SKM-1 (cell line): ENCODE results near the gene RGS16.
A peak's percentile ranks its signal among the peaks of the same experiment; 100 is the strongest.

Experiments
- DNase-seq: peaks from one replicate; lab custom pipeline; 2025; ENCODE audit not compliant: unreplicated experiment; lab: John Stamatoyannopoulos, UW

The RGS16 gene, protein sequence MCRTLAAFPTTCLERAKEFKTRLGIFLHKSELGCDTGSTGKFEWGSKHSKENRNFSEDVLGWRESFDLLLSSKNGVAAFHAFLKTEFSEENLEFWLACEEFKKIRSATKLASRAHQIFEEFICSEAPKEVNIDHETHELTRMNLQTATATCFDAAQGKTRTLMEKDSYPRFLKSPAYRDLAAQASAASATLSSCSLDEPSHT

DNA sequence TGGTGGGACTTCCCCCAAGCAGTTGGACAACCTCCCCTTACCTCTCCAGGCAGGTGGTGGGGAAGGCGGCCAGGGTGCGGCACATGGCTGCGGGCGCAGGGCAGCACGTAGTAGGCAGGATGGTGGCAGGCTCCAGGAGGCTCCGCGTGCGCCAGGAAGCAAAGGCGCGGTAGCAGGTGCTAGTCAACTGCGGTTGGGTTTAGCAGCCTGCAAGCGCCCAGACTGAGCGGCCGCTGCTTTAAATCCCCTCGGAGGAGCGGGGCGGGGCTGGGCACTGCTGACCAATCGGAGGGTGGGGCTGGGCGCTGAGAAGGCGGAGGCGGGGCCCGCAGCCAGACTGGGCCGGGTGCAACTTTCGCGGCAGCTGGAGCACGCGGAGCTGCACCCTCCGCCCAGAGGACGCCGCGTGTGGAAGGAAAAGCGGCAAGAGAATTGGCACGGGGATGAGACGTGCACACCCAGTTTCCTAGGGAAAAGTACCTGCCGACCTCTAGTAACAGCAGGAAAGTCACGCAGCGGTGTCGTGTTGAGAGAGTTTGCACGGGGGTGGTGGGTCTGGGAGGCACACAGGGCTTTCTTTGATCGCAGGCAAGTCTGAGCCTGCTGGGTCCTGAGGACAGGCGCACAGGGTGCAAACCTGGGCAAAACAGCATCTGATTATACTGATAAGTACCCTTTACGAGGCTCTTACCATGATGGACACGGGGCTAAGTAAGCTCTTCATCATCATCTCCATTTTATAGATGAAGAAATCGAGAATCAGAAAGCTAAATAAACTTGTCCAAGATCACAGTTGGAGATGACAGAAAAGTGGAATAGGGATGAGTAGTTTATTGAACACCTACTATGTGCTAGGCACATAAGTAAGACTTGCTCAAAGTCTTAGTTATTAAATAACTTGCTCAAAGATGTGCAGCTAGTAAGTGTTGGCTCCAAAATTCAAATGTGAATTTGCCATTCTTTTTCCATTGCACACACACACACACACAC is at the start of gene RGS16:
Gene RGS16 (minus strand): TSS at position 215 of the 990 bp plus-strand sequence. CDS start 130 bp downstream, at position 85.
- DNase-seq: peak; percentile 96

GRCh38 chr1:182653986-182654385 is 49.8 kb upstream of the RGS16 start:
- no peak for DNase-seq

DNA sequence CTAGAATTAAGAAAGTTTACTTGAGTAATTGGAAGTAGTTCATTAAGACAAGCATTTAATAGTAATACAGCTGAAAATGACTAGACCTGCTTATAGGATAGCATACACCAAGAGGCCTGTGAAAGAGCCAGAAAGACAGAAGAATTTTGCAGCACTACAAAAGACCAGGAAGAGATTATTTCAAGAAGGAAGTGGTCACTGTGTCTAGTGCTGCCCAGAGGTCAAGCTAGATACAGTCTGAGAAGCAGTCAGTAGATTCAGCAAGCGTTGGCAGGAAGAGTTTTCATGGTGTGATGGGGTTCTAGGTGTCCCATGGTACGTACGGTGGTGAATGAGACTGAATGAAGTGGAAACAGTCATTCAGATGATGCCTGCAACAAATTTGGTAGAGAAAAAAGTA is 48.7 kb upstream of the RGS16 start:
- peak; percentile 88 for DNase-seq

- no peak for DNase-seq
Observed at GRCh38 chr1:182651339-182651724, 47.1 kb upstream of the RGS16 start.

GRCh38 chr1:182650678-182651338 is 46.6 kb upstream of the RGS16 start:
- no peak for DNase-seq

- no peak for DNase-seq
Observed at GRCh38 chr1:182649041-182649440, 44.9 kb upstream of the RGS16 start.

DNA sequence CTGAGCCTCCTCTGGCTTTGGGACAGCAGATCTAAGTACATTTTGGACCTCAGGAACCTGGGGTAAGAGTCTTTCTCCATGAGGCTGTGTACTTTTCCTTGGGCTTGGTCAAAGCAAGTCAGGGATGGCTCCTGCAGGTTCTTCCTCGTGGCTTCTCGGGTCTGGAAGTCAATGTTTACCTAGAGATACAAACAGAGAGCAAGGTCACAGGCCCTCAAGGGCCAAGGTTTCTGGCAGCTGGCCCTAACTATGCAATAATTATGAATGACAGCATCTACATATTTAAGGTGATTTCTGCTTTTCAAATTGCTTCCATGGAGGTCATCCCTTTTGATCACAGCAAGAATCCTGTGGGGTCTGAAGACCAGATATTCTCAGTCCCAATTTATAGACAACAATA is 42.5 kb upstream of the RGS16 start:
- no peak for DNase-seq

GRCh38 chr1:182644886-182645285 is 40.7 kb upstream of the RGS16 start:
- no peak for DNase-seq

DNA sequence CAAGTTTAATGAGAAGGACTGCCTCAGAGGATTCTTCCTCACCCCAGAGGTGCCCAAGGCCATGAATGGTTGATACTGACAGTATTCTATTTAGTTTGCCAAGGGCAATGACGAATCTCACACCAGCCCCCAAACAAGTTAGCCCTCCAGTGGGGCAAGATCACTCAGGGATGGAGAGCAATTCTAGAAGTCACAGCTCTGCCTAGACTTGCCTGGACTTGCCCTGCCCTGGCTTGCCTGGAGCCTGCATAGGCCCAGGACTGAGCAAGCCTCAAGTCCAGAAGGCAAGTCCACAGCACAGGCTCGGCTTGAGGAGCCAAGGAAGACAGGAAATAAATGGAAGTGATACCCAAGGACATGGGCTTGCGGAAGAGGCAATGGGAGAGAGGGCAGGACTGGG is 39.5 kb upstream of the RGS16 start:
- no peak for DNase-seq

DNA sequence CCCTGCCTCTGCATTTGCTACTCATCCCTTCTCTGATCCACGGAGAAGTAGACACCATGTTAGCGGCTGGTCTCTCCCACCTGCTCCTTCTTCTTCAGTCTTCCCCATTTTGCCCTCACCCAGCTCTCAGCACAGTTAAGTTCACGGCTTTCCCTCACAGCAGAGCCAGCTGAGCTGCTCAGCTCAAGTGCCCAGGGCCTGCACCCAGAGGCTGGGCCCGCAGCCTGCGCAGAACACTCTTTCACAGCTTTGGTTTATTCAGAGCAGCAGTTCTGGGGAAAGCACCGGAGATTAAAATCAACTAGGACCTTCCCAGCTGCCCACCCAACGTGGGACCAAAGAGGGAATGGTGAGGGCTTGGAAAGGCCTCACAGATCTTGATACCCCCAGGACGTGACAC is 38.3 kb upstream of the RGS16 start:
- DNase-seq: no peak

DNA sequence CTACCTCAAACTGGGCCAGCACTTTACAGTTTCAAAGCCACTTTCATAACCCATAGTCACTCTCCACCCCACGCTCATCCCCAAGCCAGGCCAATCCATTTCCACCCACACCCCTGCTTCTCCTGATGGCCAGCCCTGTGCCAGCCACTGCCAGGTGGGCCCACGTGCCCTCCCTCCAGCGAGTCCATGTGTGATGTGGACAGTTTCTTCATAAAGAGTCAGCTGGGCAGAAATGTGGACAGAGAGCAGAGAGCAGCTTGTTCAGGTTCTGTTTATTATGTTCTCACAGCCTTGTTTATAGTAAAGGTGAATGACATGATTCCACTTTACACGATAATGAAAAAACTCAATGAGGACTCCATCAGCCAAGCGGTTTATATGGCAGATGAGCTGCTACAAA is 37.4 kb upstream of the RGS16 start:
- DNase-seq: no peak

- no peak for DNase-seq
Observed at GRCh38 chr1:182639330-182639729, 35.1 kb upstream of the RGS16 start.

DNA sequence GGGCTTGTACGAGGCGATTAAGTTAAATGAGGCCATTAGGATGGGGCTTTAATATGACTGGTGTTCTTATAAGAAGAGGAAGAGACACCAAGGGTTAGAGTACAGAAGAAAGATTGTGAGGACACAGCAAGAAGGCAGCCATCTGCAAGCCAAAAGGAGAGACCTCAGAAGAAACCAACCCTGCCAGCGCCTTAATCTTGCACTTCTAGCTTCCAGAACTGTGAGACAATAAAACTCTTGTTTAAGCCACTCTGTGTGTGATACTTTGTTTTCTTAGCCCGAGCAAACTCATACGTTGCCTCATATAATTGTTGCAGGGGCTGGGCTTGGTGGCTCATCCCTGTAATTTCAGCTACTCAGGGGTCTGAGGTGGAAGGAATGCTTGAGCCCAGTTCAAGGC is 33.6 kb upstream of the RGS16 start:
- DNase-seq: no peak

DNA sequence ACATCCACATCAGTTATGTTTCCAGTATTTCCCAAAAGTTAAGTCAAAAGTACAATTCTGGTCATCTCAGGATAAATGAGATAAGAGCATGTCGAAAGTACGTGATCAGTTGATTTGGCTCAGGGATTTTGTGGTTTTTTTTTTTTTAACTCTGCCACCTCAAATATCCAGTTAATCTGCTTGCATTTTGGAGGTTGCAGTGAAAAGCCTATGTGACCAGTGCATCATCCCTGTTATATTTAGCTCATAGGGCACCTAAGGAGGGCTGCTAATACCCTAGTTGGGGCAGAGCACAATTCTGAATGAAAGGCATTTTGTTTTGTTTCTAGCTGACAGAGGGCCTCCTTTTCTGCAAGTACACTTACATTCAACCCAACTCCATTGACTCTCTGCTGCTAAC is 31.7 kb upstream of the RGS16 start:
- no peak for DNase-seq

GRCh38 chr1:182634306-182635072 is 30.3 kb upstream of the RGS16 start:
- no peak for DNase-seq

- DNase-seq: no peak
Observed at GRCh38 chr1:182633657-182634281, 29.6 kb upstream of the RGS16 start.

- no peak for DNase-seq
Observed at GRCh38 chr1:182633031-182633430, 28.8 kb upstream of the RGS16 start.

DNA sequence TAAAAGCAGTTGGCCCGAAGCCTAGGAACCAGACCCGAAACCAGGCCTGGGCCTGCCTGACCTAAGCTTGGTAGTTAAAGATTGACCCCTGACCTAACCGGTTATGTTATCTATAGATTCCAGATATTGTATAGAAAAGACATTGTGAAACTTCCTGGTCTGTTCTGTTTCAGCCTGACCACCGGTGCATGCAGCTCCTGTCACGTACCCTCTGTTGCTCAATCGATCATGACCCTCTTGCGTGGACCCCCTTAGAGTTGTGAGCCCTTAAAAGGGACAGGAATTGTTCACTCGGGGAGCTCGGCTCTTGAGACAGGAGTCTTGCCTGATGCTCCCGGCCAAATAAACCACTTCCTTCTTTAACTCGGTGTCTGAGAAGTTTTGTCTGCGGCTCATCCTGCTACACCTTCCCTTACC is 28.3 kb upstream of the RGS16 start:
- peak; percentile 60 for DNase-seq

- no peak for DNase-seq
Observed at GRCh38 chr1:182631954-182632353, 27.8 kb upstream of the RGS16 start.

- no peak for DNase-seq
Observed at GRCh38 chr1:182631053-182631677, 27.0 kb upstream of the RGS16 start.
